GM23248 (cell line): ENCODE results near the gene ADAT2.

Experiments
- EZH2 ChIP-seq: fragments of 200-600 bp; sonication (generic); IDR thresholded peaks from 2 replicates; pipeline ENCODE4 v1.6.1; 2018; ENCODE audit warnings: antibody characterized with exemption, mild to moderate bottlenecking; ENCODE audit not compliant: insufficient read depth, poor library complexity, severe bottlenecking
- EZH2phosphoT487 ChIP-seq: fragments of 200-600 bp; sonication (generic); IDR thresholded peaks from 2 replicates; pipeline ENCODE4 v1.6.1; 2018; ENCODE audit warnings: antibody characterized with exemption, moderate library complexity, mild to moderate bottlenecking, low read depth; ENCODE audit not compliant: insufficient read depth

DNA sequence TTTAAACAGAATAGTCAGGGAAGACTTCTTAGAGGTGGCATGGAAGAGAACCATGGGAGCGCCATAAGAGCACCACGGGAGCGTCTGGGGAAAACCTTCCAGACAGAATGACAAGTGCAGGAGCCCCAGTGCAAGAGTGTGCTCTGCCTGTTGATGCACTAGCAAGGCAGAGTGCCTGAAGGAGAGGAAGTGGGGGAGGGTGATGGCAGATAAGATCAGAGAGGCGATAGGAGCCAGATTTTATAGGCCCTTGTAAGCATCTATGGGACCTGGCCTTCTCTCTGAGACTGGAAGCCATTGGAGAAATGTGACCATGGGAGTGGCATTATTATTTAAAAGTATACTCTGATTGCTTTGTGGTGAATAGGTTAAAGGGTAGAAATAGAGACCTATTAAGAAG is 47.9 kb upstream of the ADAT2 start:
- TF ChIP-seq EZH2phosphoT487 (no peak), EZH2 (no peak)
